GM18526 (cell line): ENCODE measurements around the gene DCHS2.

Experiments
- POLR2A ChIP-seq: IDR thresholded peaks from 3 replicates; pipeline ENCODE4 v1.6.1; 2011; ENCODE audit not compliant: insufficient read length; ENCODE audit errors: extremely low read depth

Gene DCHS2

GRCh38 chr4:154502111-154502510 lies 10.5 kb upstream of the DCHS2 start:
- TF ChIP-seq POLR2A: no peak

GRCh38 chr4:154497889-154498288 lies 6.3 kb upstream of the DCHS2 start:
- TF ChIP-seq POLR2A: no peak

- TF ChIP-seq POLR2A: no peak
Observed at GRCh38 chr4:154495867-154496266, 4.3 kb upstream of the DCHS2 start.

GRCh38 chr4:154492288-154492687 lies 689 bp upstream of the DCHS2 start:
- TF ChIP-seq POLR2A: no peak

GRCh38 chr4:154490583-154491340 lies 837 bp downstream of the DCHS2 start:
- TF ChIP-seq POLR2A: no peak

- TF ChIP-seq POLR2A: no peak
Observed at GRCh38 chr4:154490234-154490582, 1.4 kb downstream of the DCHS2 start.

- TF ChIP-seq POLR2A: no peak
Observed at GRCh38 chr4:154489558-154490233, 1.9 kb downstream of the DCHS2 start.

GRCh38 chr4:154487145-154487544 lies 4.5 kb downstream of the DCHS2 start:
- TF ChIP-seq POLR2A: no peak

- TF ChIP-seq POLR2A: no peak
Observed at GRCh38 chr4:154485127-154485773, 6.3 kb downstream of the DCHS2 start.

- no peak for TF ChIP-seq POLR2A
Observed at GRCh38 chr4:154478547-154478946, 13.1 kb downstream of the DCHS2 start.

GRCh38 chr4:154478128-154478527 lies 13.5 kb downstream of the DCHS2 start:
- no peak for TF ChIP-seq POLR2A

- no peak for TF ChIP-seq POLR2A
Observed at GRCh38 chr4:154476232-154476631, 15.4 kb downstream of the DCHS2 start.

- TF ChIP-seq POLR2A: no peak
Observed at GRCh38 chr4:154475820-154476219, 15.8 kb downstream of the DCHS2 start.

- no peak for TF ChIP-seq POLR2A
Observed at GRCh38 chr4:154473497-154473896, 18.1 kb downstream of the DCHS2 start.

GRCh38 chr4:154472858-154473257 lies 18.7 kb downstream of the DCHS2 start:
- no peak for TF ChIP-seq POLR2A
